ENCODE measurements around the gene NADK2.
"Not testable (repeated sequence)": the region's sequence is repeated elsewhere in the genome, so short reads cannot be mapped to it uniquely, and the experiment has no call there.

NADK2 gene

DNA sequence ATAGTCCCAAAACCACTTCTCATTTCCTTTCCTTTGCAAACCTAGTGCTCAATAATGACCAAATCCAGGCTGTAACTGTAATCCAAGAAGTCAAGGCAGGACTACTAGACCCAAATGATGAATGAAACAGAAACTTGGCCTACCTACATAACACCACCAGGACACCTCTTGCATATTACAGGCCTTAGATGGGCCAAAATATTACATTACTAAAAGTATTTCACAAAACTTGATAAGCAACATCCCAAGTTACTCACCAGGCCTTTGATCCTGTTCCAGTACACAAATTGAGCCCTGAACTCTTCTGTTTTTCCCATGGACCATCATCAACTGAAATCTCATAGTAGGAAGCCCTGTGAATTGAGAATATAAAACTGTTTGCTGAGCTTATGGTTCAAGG is 34.8 kb downstream of the NADK2 start:
- no peak for DNase-seq (ENCODE audit: low spot score)

DNA sequence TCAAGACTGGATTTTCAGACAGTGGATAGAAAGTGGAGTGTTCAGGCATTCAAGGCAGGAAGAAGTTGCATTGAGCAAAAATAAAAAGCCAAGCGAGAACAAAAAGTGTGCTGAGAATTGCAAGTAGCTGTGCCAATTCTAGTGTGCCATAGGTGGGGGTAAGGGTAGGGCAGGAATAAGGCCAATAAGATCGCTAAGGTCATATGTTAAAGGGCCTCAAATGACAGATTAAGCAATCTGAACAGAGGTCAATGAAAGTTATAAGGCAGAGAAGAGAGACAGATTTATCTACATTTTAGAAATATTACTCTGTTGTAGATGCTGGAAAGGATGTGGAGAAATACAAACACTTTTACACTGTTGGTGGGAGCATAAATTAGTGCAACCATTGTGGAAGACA is 36.4 kb downstream of the NADK2 start:
- no peak for DNase-seq (ENCODE audit: low spot score)

GRCh38 chr5:36202521-36202961 is 39.2 kb downstream of the NADK2 start:
- DNase-seq (ENCODE audit: low spot score) = no peak

DNA sequence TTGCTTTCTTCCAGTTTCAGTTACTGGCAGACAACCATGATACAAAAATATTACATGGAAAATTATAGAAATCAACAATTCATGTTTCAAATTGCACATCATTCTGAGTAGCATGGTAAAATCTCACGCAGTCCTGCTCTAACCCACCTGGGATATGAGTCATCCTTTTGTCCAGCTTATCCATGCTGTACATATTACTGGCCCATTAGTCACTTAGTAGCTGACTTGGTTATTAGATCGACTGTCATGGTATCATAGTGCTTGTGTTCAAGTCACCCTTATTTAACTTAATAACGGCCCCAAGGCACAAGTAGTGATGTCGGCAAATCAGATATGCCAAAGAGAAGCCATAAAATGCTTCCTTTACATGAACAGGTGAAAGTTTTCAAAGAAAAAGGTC is 41.2 kb downstream of the NADK2 start:
- no peak for DNase-seq (ENCODE audit: low spot score)

DNA sequence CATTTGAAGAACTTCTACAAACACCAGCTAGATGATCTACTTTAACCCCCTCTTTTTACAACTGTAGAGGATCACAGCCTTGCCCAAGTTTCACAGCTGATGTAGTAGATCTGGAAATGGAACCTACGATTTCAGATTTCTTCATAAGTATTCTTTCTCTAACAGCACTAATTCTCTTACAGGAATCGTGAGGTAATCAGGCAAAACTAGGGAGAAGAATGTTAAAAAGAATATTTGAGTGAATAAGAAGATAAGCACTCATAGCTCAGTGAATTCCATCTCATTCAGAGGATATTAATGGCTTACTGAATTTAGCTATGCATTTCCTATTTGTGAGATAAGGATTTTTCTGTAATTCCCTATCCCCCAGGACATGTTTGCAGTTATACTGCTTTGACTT is 42.1 kb downstream of the NADK2 start:
- no peak for DNase-seq (ENCODE audit: low spot score)

DNA sequence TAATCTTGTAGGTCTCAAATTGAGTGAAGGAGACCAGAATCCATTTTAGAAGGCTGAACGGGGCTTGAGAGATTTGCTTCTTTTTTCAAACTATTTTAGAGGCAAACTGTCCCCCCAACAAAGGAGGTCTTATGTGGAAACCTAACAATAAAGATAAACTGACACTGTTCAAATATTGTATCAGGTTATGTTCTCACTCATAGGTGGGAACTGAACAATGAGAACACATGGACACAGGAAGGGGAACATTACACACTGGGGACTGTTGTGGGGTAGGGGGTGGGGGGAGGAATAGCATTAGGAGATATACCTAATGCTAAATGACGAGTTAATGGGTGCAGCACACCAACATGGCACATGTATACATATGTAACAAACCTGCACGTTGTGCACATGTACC is 42.9 kb downstream of the NADK2 start:
- DNase-seq (ENCODE audit: low spot score) = not testable (repeated sequence)

GRCh38 chr5:36198281-36198680 is 43.4 kb downstream of the NADK2 start:
- no peak for DNase-seq (ENCODE audit: low spot score)

DNA sequence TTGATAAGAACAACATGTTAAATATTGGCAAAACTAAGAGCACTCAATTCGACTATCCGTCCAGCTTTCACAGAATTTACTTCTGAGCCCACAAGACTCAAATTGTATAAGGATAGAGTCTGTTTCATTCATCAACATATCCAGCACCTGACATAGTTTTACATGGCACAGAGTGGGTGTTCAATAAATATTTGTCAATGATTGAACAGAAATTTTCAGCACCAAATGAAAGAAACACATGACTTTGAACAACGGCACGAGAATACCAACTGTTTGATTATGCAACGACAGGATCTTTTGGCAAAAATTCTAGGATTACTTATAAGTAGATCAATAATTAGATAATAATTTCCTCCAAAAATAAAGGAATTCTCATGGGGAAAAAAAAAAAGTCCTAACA is 48.0 kb downstream of the NADK2 start:
- no peak for DNase-seq (ENCODE audit: low spot score)

DNA sequence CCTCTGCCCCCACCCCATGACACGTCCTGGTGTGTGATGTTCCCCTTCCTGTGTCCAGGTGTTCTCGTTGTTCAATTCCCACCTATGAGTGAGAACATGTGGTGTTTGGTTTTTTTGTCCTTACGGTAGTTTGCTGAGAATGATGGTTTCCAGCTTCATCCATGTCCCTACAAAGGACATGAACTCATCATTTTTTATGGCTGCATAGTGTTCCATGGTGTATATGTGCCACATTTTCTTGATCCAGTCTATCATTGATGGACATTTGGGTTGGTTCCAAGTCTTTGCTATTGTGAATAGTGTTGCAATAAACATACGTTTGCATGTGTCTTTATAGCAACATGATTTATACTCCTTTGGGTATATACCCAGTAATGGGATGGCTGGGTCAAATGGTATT is 57.3 kb downstream of the NADK2 start:
- not testable (repeated sequence) for DNase-seq (ENCODE audit: low spot score)

DNA sequence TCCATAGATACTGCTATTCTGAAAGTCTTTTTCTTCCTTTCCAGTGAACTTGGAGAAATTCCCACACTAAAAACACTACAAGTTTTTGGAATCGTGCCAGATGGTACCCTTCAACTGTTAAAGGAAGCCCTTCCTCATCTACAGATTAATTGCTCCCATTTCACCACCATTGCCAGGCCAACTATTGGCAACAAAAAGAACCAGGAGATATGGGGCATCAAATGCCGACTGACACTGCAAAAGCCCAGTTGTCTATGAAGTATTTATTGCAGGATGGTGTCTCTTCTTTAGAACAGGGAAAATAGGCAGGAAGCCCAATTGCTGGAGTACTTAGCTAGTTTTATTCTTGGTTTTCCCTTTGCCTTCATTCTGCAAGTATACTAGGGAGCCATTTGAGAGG is 60.0 kb downstream of the NADK2 start:
- no peak for DNase-seq (ENCODE audit: low spot score)

DNA sequence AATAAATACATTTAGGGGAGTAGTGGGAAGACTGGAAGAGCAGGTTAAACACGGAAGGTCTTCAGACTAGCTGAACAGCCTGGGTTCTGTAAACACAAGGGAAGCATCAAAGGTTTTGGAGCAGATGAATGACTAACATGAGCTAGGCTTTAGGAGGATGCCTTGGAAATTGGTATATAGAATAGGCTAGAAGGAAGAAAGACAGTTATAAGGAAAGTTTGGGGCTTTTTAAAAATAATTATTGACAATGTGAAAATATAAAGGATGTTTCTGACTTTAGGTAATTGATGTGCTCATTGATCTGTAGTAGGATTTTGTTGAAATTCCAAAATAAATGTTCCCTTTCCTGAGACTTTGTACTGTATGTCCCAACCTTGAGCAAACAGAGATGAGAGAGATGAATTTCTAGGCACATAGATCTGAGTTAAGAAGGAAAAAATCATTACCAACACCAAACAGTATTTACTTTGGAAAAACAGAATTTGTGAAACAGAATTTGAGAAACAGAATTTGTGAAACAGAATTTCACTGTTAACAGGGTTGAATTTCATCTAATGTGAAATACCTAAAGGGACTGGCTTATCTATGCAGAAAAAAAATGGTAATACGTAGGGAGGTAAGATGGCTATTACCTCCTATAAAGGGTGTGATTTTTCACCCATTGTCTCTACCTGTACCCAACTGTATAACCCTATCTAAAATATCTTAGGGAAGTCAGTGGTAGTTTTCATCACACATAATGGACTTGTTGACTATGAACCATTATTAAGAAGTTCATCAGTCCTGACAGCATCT is 61.0 kb downstream of the NADK2 start:
- DNase-seq (ENCODE audit: low spot score) = peak; percentile 36

- no peak for DNase-seq (ENCODE audit: low spot score)
Measured at GRCh38 chr5:36179950-36180349, 61.8 kb downstream of the NADK2 start.

GRCh38 chr5:36178524-36178890 is 63.2 kb downstream of the NADK2 start:
- no peak for DNase-seq (ENCODE audit: low spot score)

- DNase-seq (ENCODE audit: low spot score) = no peak
Measured at GRCh38 chr5:36177715-36178523, 63.8 kb downstream of the NADK2 start.

DNA sequence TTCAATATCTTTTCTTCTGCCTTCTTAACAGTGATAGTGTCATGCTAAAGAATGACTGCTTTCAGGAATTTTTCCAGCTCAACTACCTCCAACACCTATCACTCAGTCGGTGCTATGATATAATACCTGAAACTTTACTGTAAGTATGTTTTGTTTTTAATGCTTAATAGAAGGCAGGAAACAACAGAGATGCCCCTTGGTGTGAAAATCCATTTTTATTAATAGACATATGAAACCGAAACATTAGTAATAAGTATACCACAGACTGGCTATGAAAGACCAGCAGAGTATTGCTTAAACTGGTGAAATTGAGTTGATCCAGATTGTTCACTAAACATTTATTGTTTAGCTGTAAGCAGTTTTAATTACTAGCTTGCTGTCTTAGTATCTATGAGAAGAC is 64.6 kb downstream of the NADK2 start:
- no peak for DNase-seq (ENCODE audit: low spot score)

DNA sequence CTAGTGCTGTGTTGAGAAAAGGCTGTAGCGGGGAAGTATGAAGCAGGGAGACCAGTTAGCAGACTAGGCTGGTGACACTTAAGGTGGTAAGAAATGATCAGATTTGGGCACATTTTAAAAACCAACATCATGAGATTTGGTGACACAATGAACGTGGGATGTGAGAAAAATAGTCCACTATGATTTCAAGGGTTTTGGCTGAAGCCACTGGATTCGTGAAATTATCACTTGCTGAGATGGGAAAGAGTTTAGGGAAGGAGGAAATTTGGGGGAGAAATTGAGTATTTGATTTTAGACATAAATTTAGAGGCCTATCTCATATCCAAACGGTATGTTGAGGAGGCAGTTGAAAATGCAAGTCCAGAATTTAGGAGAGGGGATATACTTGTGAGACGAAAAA is 66.7 kb downstream of the NADK2 start:
- no peak for DNase-seq (ENCODE audit: low spot score)

DNA sequence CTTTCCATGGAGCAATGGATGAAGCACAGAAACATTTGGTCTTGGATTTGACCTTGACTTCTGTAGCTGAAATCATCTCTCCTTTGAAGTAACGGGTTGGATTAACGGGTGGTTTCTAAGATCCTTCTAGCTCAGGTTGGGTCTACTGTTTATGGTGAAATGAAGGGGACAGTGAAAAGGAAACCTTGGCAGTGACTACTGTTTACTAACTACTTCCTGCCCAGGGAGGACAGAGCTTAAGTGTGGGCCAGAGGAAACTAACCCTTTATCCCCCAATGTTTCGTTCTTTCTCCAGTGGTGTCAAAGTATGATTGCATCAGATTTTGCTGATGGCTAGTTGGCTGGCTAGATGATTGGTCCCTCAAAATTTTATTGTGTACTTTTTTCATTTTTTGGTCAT is 67.6 kb downstream of the NADK2 start:
- no peak for DNase-seq (ENCODE audit: low spot score)

GRCh38 chr5:36173426-36173825 is 68.3 kb downstream of the NADK2 start:
- no peak for DNase-seq (ENCODE audit: low spot score)

GRCh38 chr5:36172599-36172998 is 69.1 kb downstream of the NADK2 start:
- no peak for DNase-seq (ENCODE audit: low spot score)

GRCh38 chr5:36170832-36171424 is 70.8 kb downstream of the NADK2 start:
- DNase-seq (ENCODE audit: low spot score) = no peak

DNA sequence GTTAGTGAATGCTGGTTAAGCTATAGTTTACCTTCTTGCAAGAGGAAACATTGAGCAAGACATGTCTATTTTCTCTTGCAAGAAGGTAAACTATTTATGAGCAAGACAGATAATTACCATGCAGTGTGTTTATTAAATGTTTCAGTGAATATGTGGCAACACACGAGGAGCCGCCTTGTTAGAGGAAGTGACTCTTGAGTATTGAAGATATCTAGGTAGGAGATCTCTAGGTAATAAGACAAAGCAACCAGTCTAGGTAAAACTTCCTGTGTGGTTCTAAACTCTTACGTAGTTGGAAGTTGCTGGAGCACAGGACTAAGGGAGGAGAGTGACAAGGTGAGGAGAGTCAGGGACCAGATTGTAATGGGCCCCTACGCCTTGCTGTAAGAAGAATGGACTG is 73.0 kb downstream of the NADK2 start:
- no peak for DNase-seq (ENCODE audit: low spot score)

GRCh38 chr5:36164461-36164860 is 77.3 kb downstream of the NADK2 start:
- no peak for DNase-seq (ENCODE audit: low spot score)

DNA sequence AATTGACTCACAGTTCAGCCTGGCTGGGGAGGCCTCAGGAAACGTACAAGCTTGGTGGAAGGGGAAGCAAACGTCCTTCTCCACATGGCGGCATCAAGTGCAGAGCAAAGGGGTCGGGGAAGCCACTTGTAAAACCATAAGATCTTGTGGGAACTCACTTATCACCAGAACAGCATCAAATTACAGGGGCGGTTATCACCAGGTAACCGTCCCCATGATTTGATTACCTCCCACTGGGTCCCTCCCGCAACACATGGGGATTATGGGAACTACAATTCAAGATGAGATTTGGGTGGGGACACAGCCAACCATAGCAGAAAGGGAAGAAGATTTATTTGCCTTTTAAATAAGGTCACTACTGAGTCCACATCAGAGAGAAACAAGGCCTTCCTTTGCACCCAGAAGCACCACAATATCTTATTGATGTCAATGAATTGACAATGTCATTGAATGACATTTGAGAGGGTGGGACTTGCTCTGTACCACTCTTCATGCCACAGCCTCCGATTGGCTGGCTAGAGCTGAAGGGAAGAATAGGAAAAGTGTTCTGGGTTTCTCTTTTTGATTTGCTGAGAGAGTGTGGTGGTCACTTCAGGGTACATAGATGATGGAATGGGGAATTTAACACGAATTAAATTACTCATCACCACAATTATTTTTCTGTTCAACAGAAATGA is 78.8 kb downstream of the NADK2 start:
- no peak for DNase-seq (ENCODE audit: low spot score)
